ENCODE data around the gene VWF. TPM values are rescaled to one million over a fixed set of nuclear protein-coding genes. Genes with fewer than 3 reads are reported as not detected.

Gene VWF
- total RNA-seq, 1 donor from 2014 or later, result 733 TPM

GRCh38 chr12:5916785-5917290 lies 207.6 kb downstream of the VWF start:
- DNase-seq (ENCODE audit: low spot score), result peak; percentile 37

- DNase-seq (ENCODE audit: low spot score), result peak; percentile 39
These were observed 209.0 kb downstream of the VWF start for GRCh38 chr12:5915511-5915910.

GRCh38 chr12:5914387-5915149 lies 209.9 kb downstream of the VWF start:
- DNase-seq (ENCODE audit: low spot score), result peak; percentile 41

GRCh38 chr12:5913387-5913786 lies 211.1 kb downstream of the VWF start:
- peak; percentile 33 for DNase-seq (ENCODE audit: low spot score)

- peak; percentile 45 for DNase-seq (ENCODE audit: low spot score)
These were observed 211.8 kb downstream of the VWF start for GRCh38 chr12:5912437-5913334.

- peak; percentile 37 for DNase-seq (ENCODE audit: low spot score)
These were observed 212.5 kb downstream of the VWF start for GRCh38 chr12:5912011-5912410.

GRCh38 chr12:5910790-5911548 lies 213.5 kb downstream of the VWF start:
- DNase-seq (ENCODE audit: low spot score), result peak; percentile 60

- DNase-seq (ENCODE audit: low spot score), result peak; percentile 49
These were observed 214.9 kb downstream of the VWF start for GRCh38 chr12:5909560-5909959.

- DNase-seq (ENCODE audit: low spot score), result peak; percentile 82
These were observed 216.2 kb downstream of the VWF start for GRCh38 chr12:5908251-5908650.

- peak; percentile 59 for DNase-seq (ENCODE audit: low spot score)
These were observed 216.7 kb downstream of the VWF start for GRCh38 chr12:5907807-5908206.

GRCh38 chr12:5905757-5906156 lies 218.7 kb downstream of the VWF start:
- peak; percentile 14 for DNase-seq (ENCODE audit: low spot score)

- DNase-seq (ENCODE audit: low spot score), result peak; percentile 51
These were observed 219.5 kb downstream of the VWF start for GRCh38 chr12:5904969-5905368.

- DNase-seq (ENCODE audit: low spot score), result peak; percentile 79
These were observed 220.0 kb downstream of the VWF start for GRCh38 chr12:5904441-5904840.

GRCh38 chr12:5902736-5903135 lies 221.7 kb downstream of the VWF start:
- no peak for DNase-seq (ENCODE audit: low spot score)

- DNase-seq (ENCODE audit: low spot score), result peak; percentile 62
These were observed 223.1 kb downstream of the VWF start for GRCh38 chr12:5901416-5901815.

GRCh38 chr12:5900533-5901205 lies 223.8 kb downstream of the VWF start:
- peak; percentile 76 for DNase-seq (ENCODE audit: low spot score)

GRCh38 chr12:5900076-5900475 lies 224.4 kb downstream of the VWF start:
- DNase-seq (ENCODE audit: low spot score), result peak; percentile 8

- peak; percentile 43 for DNase-seq (ENCODE audit: low spot score)
These were observed 224.8 kb downstream of the VWF start for GRCh38 chr12:5899675-5900074.

- peak; percentile 26 for DNase-seq (ENCODE audit: low spot score)
These were observed 225.6 kb downstream of the VWF start for GRCh38 chr12:5898874-5899273.
